ENCODE measurements around the gene TNFRSF9.

DNA sequence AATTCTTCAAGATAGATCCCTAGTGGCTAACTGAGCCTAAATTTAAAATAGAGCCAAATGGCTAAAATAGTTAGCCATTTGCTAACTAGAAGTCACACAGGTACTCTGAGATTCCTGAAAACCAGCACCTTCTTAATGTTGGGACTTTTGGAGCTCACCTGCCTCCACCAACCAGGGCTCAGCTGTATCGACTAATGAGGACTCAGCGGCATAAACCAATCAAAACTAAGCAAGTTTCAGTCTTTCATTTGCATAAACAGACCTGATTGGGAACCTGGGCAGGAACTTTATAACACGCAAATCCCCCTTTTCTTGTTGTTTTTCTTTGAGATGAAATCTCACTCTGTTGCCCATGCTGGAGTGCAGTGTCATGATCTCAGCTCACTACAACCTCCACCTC lies 28.5 kb downstream of the TNFRSF9 start:
- TF ChIP-seq HOXB13 (CRISPR knock-in tag; IDR thresholded peaks at IDR 0.05; ENCODE audit: low read depth) = no peak
- no peak for TF ChIP-seq CBX2 (IDR thresholded peaks at IDR 0.05; ENCODE audit: borderline replicate concordance, low read depth)
- TF ChIP-seq RFX5 (IDR thresholded peaks at IDR 0.05) = no peak
- TF ChIP-seq ZC3H11A (IDR thresholded peaks at IDR 0.05) = no peak
- TF ChIP-seq, protein P1, sequence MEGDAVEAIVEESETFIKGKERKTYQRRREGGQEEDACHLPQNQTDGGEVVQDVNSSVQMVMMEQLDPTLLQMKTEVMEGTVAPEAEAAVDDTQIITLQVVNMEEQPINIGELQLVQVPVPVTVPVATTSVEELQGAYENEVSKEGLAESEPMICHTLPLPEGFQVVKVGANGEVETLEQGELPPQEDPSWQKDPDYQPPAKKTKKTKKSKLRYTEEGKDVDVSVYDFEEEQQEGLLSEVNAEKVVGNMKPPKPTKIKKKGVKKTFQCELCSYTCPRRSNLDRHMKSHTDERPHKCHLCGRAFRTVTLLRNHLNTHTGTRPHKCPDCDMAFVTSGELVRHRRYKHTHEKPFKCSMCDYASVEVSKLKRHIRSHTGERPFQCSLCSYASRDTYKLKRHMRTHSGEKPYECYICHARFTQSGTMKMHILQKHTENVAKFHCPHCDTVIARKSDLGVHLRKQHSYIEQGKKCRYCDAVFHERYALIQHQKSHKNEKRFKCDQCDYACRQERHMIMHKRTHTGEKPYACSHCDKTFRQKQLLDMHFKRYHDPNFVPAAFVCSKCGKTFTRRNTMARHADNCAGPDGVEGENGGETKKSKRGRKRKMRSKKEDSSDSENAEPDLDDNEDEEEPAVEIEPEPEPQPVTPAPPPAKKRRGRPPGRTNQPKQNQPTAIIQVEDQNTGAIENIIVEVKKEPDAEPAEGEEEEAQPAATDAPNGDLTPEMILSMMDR (IDR thresholded peaks at IDR 0.05) = no peak
- TF ChIP-seq CEBPB (IDR thresholded peaks at IDR 0.05) = no peak
- TF ChIP-seq, protein P2, sequence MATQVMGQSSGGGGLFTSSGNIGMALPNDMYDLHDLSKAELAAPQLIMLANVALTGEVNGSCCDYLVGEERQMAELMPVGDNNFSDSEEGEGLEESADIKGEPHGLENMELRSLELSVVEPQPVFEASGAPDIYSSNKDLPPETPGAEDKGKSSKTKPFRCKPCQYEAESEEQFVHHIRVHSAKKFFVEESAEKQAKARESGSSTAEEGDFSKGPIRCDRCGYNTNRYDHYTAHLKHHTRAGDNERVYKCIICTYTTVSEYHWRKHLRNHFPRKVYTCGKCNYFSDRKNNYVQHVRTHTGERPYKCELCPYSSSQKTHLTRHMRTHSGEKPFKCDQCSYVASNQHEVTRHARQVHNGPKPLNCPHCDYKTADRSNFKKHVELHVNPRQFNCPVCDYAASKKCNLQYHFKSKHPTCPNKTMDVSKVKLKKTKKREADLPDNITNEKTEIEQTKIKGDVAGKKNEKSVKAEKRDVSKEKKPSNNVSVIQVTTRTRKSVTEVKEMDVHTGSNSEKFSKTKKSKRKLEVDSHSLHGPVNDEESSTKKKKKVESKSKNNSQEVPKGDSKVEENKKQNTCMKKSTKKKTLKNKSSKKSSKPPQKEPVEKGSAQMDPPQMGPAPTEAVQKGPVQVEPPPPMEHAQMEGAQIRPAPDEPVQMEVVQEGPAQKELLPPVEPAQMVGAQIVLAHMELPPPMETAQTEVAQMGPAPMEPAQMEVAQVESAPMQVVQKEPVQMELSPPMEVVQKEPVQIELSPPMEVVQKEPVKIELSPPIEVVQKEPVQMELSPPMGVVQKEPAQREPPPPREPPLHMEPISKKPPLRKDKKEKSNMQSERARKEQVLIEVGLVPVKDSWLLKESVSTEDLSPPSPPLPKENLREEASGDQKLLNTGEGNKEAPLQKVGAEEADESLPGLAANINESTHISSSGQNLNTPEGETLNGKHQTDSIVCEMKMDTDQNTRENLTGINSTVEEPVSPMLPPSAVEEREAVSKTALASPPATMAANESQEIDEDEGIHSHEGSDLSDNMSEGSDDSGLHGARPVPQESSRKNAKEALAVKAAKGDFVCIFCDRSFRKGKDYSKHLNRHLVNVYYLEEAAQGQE (IDR thresholded peaks at IDR 0.05) = no peak

Measured in A549 (cell line).